Putamen (tissue), 1 donor: ENCODE results near the gene RRAS.
"Not testable (repeated sequence)": the region's sequence is repeated elsewhere in the genome, so short reads cannot be mapped to it uniquely, and the experiment has no call there.

ENCODE experiments used
- DNase-seq: peaks from one replicate; pipeline ENCODE4 v3.0.0-alpha.2; 2016; ENCODE audit warnings: low spot score

The RRAS gene

GRCh38 chr19:49631014-49631588, 8.8 kb downstream of the RRAS start:
- DNase-seq: no peak

- DNase-seq: no peak
Measured at GRCh38 chr19:49629659-49630058, 10.3 kb downstream of the RRAS start.

GRCh38 chr19:49626226-49626625, 13.7 kb downstream of the RRAS start:
- no peak for DNase-seq

- DNase-seq: no peak
Measured at GRCh38 chr19:49624967-49625910, 14.7 kb downstream of the RRAS start.

GRCh38 chr19:49617860-49618259, 22.1 kb downstream of the RRAS start:
- DNase-seq: not testable (repeated sequence)

GRCh38 chr19:49616945-49617344, 23.0 kb downstream of the RRAS start:
- DNase-seq: no peak

- no peak for DNase-seq
Measured at GRCh38 chr19:49616532-49616931, 23.4 kb downstream of the RRAS start.

GRCh38 chr19:49615861-49616260, 24.1 kb downstream of the RRAS start:
- DNase-seq: no peak

GRCh38 chr19:49614096-49614833, 25.7 kb downstream of the RRAS start:
- DNase-seq: no peak

- DNase-seq: no peak
Measured at GRCh38 chr19:49613374-49613773, 26.6 kb downstream of the RRAS start.

GRCh38 chr19:49609499-49610092, 30.3 kb downstream of the RRAS start:
- no peak for DNase-seq

- no peak for DNase-seq
Measured at GRCh38 chr19:49605605-49606004, 34.3 kb downstream of the RRAS start.

GRCh38 chr19:49602806-49603205, 37.1 kb downstream of the RRAS start:
- DNase-seq: no peak

GRCh38 chr19:49601482-49602038, 38.4 kb downstream of the RRAS start:
- no peak for DNase-seq

- no peak for DNase-seq
Measured at GRCh38 chr19:49599378-49600295, 40.3 kb downstream of the RRAS start.

GRCh38 chr19:49597703-49597974, 42.3 kb downstream of the RRAS start:
- no peak for DNase-seq

GRCh38 chr19:49596954-49597702, 42.8 kb downstream of the RRAS start:
- no peak for DNase-seq

- no peak for DNase-seq
Measured at GRCh38 chr19:49596407-49596806, 43.5 kb downstream of the RRAS start.

GRCh38 chr19:49595819-49596404, 44.0 kb downstream of the RRAS start:
- DNase-seq: no peak
